Osteoblast (primary cell): ENCODE data around the gene RNF152. TPM values are rescaled to one million over a fixed set of nuclear protein-coding genes. Genes with fewer than 3 reads are reported as not detected.

Experiments used
- DNase-seq: peaks from one replicate; pipeline ENCODE4 v3.0.0; 2011; ENCODE audit warnings: low spot score, mixed read lengths; ENCODE audit not compliant: insufficient read length; ENCODE audit errors: missing footprints
- H2AFZ ChIP-seq: 2 replicates; pipeline ENCODE4 v1.6.0; 2011; ENCODE audit warnings: mild to moderate bottlenecking, low read length
- H3K27ac ChIP-seq: 2 replicates; pipeline ENCODE4 v1.5.1; 2011; ENCODE audit warnings: mild to moderate bottlenecking, low read depth, low read length, moderate library complexity
- H3K27me3 ChIP-seq: 2 replicates; pipeline ENCODE4 v1.6.0; 2012; ENCODE audit warnings: mild to moderate bottlenecking, control low read depth, inconsistent platforms, low read length, moderate library complexity; ENCODE audit not compliant: insufficient read depth
- H3K36me3 ChIP-seq: 2 replicates; pipeline ENCODE4 v1.5.1; 2011; ENCODE audit warnings: mild to moderate bottlenecking, low read length, control low read depth, moderate library complexity; ENCODE audit not compliant: insufficient read depth
- H3K4me1 ChIP-seq: 2 replicates; pipeline ENCODE4 v1.5.1; 2011; ENCODE audit warnings: mild to moderate bottlenecking, low read length, control low read depth, moderate library complexity; ENCODE audit not compliant: insufficient read depth
- H3K4me2 ChIP-seq: 2 replicates; pipeline ENCODE4 v1.6.0; 2011; ENCODE audit warnings: mild to moderate bottlenecking, low read length; ENCODE audit not compliant: insufficient read depth
- H3K4me3 ChIP-seq: fragments of 200-600 bp; sonication (generic); 3 replicates; pipeline ENCODE4 v1.5.1; 2012; ENCODE audit warnings: mild to moderate bottlenecking, low read length, inconsistent platforms; ENCODE audit not compliant: insufficient read depth
- H3K79me2 ChIP-seq: 2 replicates; pipeline ENCODE4 v1.6.0; 2012; ENCODE audit warnings: mild to moderate bottlenecking, low read length, control low read depth, inconsistent platforms; ENCODE audit not compliant: insufficient read depth
- H3K9me3 ChIP-seq: 2 replicates; pipeline ENCODE4 v1.5.1; 2011; ENCODE audit warnings: low read depth, low read length, control low read depth
- H4K20me1 ChIP-seq: 2 replicates; pipeline ENCODE4 v1.6.0; 2012; ENCODE audit warnings: mild to moderate bottlenecking, low read length, control low read depth; ENCODE audit not compliant: insufficient read depth
- total RNA-seq: library from RNA; depleted of rRNA; stranded (reverse); fragments of >200 nt; gene quantifications from 2 replicates; pipeline ENCODE4 v1.2.3, GENCODE V29; 2012
- TF ChIP-seq, protein P1 (sequence below): IDR thresholded peaks from 2 replicates; pipeline ENCODE4 v1.5.1; 2011; ENCODE audit warnings: mild to moderate bottlenecking, low read depth, low read length, moderate library complexity; ENCODE audit errors: extremely low read depth

Gene RNF152
- total RNA-seq, 1 donor: 3.3 TPM

- H3K27ac ChIP-seq: no peak overlapping the region
- H3K4me1 ChIP-seq: no peaks in the 10 kb centered on the region
- no peaks in the 10 kb centered on the region for H3K36me3 ChIP-seq
- no peak for DNase-seq
- H4K20me1 ChIP-seq: no peaks in the 10 kb centered on the region
- H3K9me3 ChIP-seq: no peaks in the 10 kb centered on the region
- no peak overlapping the region for H3K4me2 ChIP-seq
- no peak overlapping the region for H2AFZ ChIP-seq
- TF ChIP-seq, protein P1, sequence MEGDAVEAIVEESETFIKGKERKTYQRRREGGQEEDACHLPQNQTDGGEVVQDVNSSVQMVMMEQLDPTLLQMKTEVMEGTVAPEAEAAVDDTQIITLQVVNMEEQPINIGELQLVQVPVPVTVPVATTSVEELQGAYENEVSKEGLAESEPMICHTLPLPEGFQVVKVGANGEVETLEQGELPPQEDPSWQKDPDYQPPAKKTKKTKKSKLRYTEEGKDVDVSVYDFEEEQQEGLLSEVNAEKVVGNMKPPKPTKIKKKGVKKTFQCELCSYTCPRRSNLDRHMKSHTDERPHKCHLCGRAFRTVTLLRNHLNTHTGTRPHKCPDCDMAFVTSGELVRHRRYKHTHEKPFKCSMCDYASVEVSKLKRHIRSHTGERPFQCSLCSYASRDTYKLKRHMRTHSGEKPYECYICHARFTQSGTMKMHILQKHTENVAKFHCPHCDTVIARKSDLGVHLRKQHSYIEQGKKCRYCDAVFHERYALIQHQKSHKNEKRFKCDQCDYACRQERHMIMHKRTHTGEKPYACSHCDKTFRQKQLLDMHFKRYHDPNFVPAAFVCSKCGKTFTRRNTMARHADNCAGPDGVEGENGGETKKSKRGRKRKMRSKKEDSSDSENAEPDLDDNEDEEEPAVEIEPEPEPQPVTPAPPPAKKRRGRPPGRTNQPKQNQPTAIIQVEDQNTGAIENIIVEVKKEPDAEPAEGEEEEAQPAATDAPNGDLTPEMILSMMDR: no peak
- H3K79me2 ChIP-seq: no peaks in the 10 kb centered on the region
- no peaks in the 10 kb centered on the region for H3K27me3 ChIP-seq
- H3K4me3 ChIP-seq: no peak overlapping the region
Measured at GRCh38 chr18:61922435-61922834, 29.6 kb upstream of the RNF152 start.

DNA sequence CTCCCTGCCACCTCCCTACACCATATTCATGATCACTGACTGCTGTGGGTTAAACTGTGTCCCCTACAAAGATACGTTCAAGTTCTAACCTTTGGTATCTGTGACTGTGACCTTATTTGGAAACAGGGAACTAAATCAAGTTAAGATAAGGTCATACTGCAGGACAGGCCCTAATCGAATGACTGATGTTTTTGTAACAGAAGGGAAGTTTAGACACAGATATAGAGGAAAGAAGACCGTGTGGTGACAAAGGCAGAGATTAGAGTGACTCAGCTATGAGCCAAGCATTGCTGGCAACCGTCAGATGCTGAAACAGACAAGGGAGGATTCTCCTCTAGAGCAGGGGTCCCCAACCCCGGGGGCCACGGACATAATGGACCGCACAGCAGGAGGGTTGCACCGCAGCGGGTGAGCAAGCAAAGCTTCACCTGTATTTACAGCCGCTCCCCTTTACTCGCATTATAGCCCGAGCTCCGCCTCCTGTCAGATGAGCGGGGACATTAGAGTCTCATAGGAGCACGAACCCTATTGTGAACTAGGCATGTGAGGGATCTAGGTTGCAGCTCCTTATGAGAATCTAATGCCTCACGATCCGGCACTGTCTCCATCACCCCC, 28.9 kb upstream of the RNF152 start:
- Histone ChIP-seq H3K9me3 (no peaks in the 10 kb centered on the region), H3K27me3 (no peaks in the 10 kb centered on the region), H3K4me1 (no peaks in the 10 kb centered on the region), H2AFZ (peak overlapping the region; percentile 48), H3K79me2 (no peaks in the 10 kb centered on the region), H3K4me2 (no peak overlapping the region), H3K4me3 (no peak overlapping the region), H4K20me1 (no peaks in the 10 kb centered on the region), H3K36me3 (no peaks in the 10 kb centered on the region), H3K27ac (no peak overlapping the region)
- no peak for DNase-seq
- TF ChIP-seq, protein P1: no peak

GRCh38 chr18:61917818-61918217, 25.0 kb upstream of the RNF152 start:
- no peak overlapping the region for H3K27ac ChIP-seq
- no peaks in the 10 kb centered on the region for H3K9me3 ChIP-seq
- no peaks in the 10 kb centered on the region for H3K79me2 ChIP-seq
- H3K4me3 ChIP-seq: no peak overlapping the region
- TF ChIP-seq, protein P1: no peak
- no peaks in the 10 kb centered on the region for H3K36me3 ChIP-seq
- no peak overlapping the region for H2AFZ ChIP-seq
- H3K27me3 ChIP-seq: no peaks in the 10 kb centered on the region
- no peak overlapping the region for H3K4me2 ChIP-seq
- no peak for DNase-seq
- H3K4me1 ChIP-seq: no peaks in the 10 kb centered on the region
- no peaks in the 10 kb centered on the region for H4K20me1 ChIP-seq

DNA sequence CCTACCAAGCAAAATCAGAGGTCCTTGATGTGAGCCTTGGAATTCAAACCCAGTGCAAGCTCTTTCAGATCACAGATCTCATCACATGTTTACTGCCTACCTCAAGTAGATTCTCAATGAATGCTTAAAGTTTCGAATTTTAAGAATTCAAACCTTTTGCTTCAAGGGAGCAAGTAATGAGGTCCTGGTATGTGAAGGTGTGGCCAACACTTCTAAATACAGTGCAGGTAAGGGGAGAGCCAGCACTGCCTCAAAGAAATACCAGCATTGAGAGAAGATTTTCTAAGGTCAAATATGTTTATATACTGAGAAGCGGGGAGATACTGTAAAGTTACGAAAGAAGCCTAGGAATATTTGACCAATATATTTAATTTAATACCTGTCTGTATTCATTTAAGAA, 19.7 kb upstream of the RNF152 start:
- Histone ChIP-seq H3K4me1 (no peaks in the 10 kb centered on the region), H3K4me3 (no peak overlapping the region), H3K27ac (no peak overlapping the region), H3K79me2 (no peaks in the 10 kb centered on the region), H3K36me3 (no peaks in the 10 kb centered on the region), H4K20me1 (no peaks in the 10 kb centered on the region), H3K27me3 (no peaks in the 10 kb centered on the region), H2AFZ (no peak overlapping the region), H3K4me2 (no peak overlapping the region), H3K9me3 (no peaks in the 10 kb centered on the region)
- DNase-seq: no peak
- TF ChIP-seq, protein P1: no peak
